Aorta (tissue), 5 donors: ENCODE measurements around the gene PACRG. TPM values are rescaled to one million over a fixed set of nuclear protein-coding genes. Genes with fewer than 3 reads are reported as not detected.

Experiments
- ATAC-seq: fragments of 200-7000 bp; cut with Tn5 transposase; one replicate; pipeline ENCODE4 v1.9.1; 2022; ENCODE audit warnings: moderate library complexity; ENCODE audit not compliant: low FRiP score
- DNase-seq, 2 donors: peaks; one replicate each; pipeline ENCODE4 v3.0.0-alpha.2; 2020
- H3K27ac ChIP-seq, 2 donors: one replicate each; pipeline ENCODE4 v1.5.1; 2013; ENCODE audit warnings: low read length in 2 of 2, mild to moderate bottlenecking in 2 of 2, moderate library complexity in 2 of 2, control low read depth in 1 of 2, inconsistent platforms in 1 of 2, low read depth in 1 of 2
- H3K27me3 ChIP-seq, 2 donors: one replicate each; pipeline ENCODE4 v1.6.1; 2013; ENCODE audit warnings: control low read depth in 1 of 2, low read length in 1 of 2, mild to moderate bottlenecking in 1 of 2, moderate library complexity in 1 of 2; ENCODE audit not compliant: insufficient read depth in 2 of 2, control insufficient read depth in 1 of 2
- H3K36me3 ChIP-seq, 2 donors: one replicate each; pipeline ENCODE4 v1.6.1; 2013; ENCODE audit warnings: control low read depth in 1 of 2, low read length in 1 of 2, mild to moderate bottlenecking in 1 of 2; ENCODE audit not compliant: insufficient read depth in 2 of 2, control insufficient read depth in 1 of 2
- H3K4me1 ChIP-seq, 2 donors: one replicate each; pipeline ENCODE4 v1.6.1; 2013; ENCODE audit warnings: low read length in 2 of 2, control low read depth in 1 of 2, mild to moderate bottlenecking in 1 of 2, moderate library complexity in 1 of 2; ENCODE audit not compliant: insufficient read depth in 2 of 2, control insufficient read depth in 1 of 2
- H3K4me3 ChIP-seq, 2 donors: one replicate each; pipeline ENCODE4 v1.5.1; 2013; ENCODE audit warnings: low read length in 2 of 2, control low read depth in 1 of 2, mild to moderate bottlenecking in 1 of 2
- H3K9me3 ChIP-seq: one replicate; pipeline ENCODE4 v1.6.1; 2013; ENCODE audit warnings: mild to moderate bottlenecking, low read length; ENCODE audit not compliant: control insufficient read depth
- WGBS, 2 donors: extraction: QIAGEN DNeasy Blood & Tissue Kit; methylation state at CpG; one replicate each; pipeline ENCODE4 v1.1.7; 2013; 5-methylcytosine and 5-hydroxymethylcytosine counted together
- intact Hi-C, 2 donors: fragments of 100-400 bp; cut with DNase I; formaldehyde crosslinking; loops; one replicate each; pipeline versions ENCODE4 v1.14.2 to v1.15.0; 2022
- polyA plus RNA-seq, 2 donors: library from polyadenylated mRNA; stranded (reverse); fragments of 200-250 nt; gene quantifications; one replicate each; pipeline ENCODE4 v1.2.3, GENCODE V29; 2013
- total RNA-seq, 2 donors: library from RNA; stranded (reverse); fragmentation: NEBNext Ultra II Directional; extraction: Animal tissue kit (Norgen Biotek cat#: 25700); gene quantifications; one replicate each; pipeline ENCODE4 v1.2.1, GENCODE V29; 2021
- donor health status: healthy with polysubstance abuse.
- donor health status: Bipolar disorder and iron deficiency.
- donor health status: DM: no; HTN: no; CAD: no.
- donor health status: DM: no; HTN: no; CAD: no.
- donor health status: DM: yes; HTN: yes; CAD: no.

Gene PACRG
- total and polyA plus RNA-seq, 4 donors: 0.26 to 2.7 (median 0.54) TPM; not detected in 1

DNA sequence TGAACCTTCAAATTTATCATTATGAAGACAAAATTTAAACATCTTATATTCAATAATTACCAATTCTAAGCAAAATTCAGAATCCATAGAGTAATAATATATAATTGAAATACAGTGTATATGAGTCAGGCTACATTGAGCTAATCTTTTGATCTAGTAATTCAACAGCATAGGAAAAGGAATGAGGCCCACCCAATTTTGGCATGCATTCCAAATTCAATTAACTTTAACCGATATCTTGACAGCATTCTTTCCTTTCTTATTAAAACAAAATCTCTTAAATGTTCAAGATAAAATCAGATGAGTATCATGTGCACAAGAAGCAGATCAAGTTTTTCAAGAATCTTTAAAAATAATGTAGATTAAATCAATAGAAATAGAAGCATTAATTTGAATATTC, 553.9 kb downstream of the PACRG start:
- intact Hi-C loops: no loop called here
- no peak overlapping the region for H3K4me3 ChIP-seq
- no peak overlapping the region for H3K27ac ChIP-seq
- ATAC-seq (no peak), DNase-seq (no peak)
- no peaks in the 10 kb centered on the region for H3K4me1 ChIP-seq
- H3K36me3 ChIP-seq: no peaks in the 10 kb centered on the region
- H3K27me3 ChIP-seq: no peaks in the 10 kb centered on the region
- 62 to 68% methylated on average over 1 of the region's 1 CpG for WGBS, 2 donors
- no peaks in the 10 kb centered on the region for H3K9me3 ChIP-seq

DNA sequence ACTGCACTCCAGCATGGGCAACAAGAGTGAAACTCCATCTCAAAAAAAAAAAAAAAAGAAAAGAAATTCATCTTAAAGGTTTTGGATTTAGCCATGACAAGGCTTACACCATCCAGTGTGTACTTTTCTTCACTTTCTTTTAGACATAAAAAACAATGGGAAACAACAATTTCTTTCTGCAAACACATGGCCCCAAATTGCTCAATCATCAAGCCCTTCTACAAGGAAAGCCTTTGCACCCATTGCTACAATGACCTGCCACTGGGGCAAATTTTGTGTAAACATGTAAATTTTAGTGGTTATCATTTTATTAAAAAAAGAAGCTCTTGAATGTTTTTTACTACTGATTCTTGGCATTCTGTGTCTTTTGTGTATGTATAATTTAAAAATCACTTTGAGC, 554.9 kb downstream of the PACRG start:
- no peaks in the 10 kb centered on the region for H3K9me3 ChIP-seq
- ATAC-seq (no peak), DNase-seq (no peak)
- H3K36me3 ChIP-seq: no peaks in the 10 kb centered on the region
- H3K4me1 ChIP-seq: no peaks in the 10 kb centered on the region
- H3K27me3 ChIP-seq: no peaks in the 10 kb centered on the region
- no peak overlapping the region for H3K27ac ChIP-seq
- intact Hi-C loops: no loop called here
- no peak overlapping the region for H3K4me3 ChIP-seq

DNA sequence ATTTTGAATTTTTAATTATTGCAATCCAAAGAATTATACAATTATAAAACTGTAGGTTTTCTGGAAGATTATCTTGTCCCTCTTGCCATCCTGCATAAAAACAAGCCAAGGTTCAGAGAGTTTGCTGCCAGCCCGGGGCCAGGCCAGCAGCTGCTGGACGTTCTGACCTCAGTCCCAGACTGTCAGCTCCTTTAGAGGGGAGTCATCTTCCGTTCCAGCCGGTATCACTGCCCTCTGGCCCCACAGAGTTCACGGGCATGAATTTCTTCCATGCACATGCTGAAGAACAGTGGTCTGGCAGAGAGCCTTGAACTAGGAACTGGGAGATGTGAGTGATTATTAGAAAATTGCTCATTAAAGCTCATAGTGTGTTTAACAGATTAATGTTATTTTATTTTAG, 556.4 kb downstream of the PACRG start:
- no peaks in the 10 kb centered on the region for H3K4me1 ChIP-seq
- no peak for DNase-seq
- H3K27me3 ChIP-seq: no peaks in the 10 kb centered on the region
- H3K9me3 ChIP-seq: no peaks in the 10 kb centered on the region
- no peak overlapping the region for H3K27ac ChIP-seq
- 69 to 71% methylated on average over 5 of the region's 5 CpGs for WGBS, 2 donors
- no peak overlapping the region for H3K4me3 ChIP-seq
- no peaks in the 10 kb centered on the region for H3K36me3 ChIP-seq
- intact Hi-C loops: no loop called here
- no peak for ATAC-seq

DNA sequence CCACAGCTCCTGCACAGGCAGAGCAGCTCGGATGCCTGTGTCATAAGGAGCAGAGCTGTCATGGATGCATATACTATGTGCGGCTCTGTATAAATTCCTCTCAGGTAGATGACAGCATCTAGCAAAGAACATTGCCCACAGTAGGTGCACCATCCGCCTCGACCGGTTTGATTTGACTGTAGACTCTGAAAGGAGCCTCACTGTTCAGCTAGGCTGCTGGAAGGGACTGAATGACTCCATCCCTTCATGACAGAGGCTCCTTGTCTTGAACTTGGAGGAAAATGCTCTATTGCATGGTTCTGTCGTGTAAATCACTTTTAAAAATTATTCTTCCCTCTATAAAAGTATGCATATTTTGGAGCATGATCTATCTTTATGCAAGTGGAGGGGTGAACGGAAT, 557.9 kb downstream of the PACRG start:
- intact Hi-C loops: no loop called here

DNA sequence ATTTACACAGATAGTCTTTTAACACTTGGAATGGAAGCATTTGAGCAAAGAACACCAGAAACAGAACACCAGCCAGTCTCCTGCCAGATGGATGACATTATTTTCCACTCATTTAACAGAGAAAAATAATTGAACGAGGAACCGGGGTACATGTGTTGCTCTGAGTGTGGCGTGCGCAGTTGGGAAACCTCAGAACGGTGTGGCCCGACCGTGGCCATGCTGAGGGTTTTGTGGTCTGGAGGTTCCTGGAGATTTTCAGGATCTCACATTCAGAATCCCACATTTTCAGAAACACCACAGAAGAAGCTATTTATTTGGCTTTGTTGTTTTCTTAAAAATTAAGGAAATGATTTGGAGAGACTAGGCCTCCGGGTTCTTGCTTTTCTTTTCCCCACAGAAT, 559.9 kb downstream of the PACRG start:
- H3K27ac ChIP-seq: no peak overlapping the region
- ATAC-seq: no peak
- H3K4me3 ChIP-seq: no peak overlapping the region
- no peak for DNase-seq
- no peaks in the 10 kb centered on the region for H3K27me3 ChIP-seq
- WGBS, 2 donors: 91 to 95% methylated on average over 8 of the region's 8 CpGs
- no peaks in the 10 kb centered on the region for H3K9me3 ChIP-seq
- H3K4me1 ChIP-seq: no peaks in the 10 kb centered on the region
- H3K36me3 ChIP-seq: no peaks in the 10 kb centered on the region
- intact Hi-C loops: no loop called here

More for the DNA sequence above, 557.9 kb downstream of the PACRG start:
- H3K36me3 ChIP-seq: no peaks in the 10 kb centered on the region
- no peaks in the 10 kb centered on the region for H3K9me3 ChIP-seq
- H3K27me3 ChIP-seq: no peaks in the 10 kb centered on the region
- no peaks in the 10 kb centered on the region for H3K4me1 ChIP-seq
- 72 to 81% methylated on average over 7 of the region's 7 CpGs for WGBS, 2 donors
- H3K27ac ChIP-seq: no peak overlapping the region
- no peak for DNase-seq
- H3K4me3 ChIP-seq: no peak overlapping the region
- no peak for ATAC-seq

DNA sequence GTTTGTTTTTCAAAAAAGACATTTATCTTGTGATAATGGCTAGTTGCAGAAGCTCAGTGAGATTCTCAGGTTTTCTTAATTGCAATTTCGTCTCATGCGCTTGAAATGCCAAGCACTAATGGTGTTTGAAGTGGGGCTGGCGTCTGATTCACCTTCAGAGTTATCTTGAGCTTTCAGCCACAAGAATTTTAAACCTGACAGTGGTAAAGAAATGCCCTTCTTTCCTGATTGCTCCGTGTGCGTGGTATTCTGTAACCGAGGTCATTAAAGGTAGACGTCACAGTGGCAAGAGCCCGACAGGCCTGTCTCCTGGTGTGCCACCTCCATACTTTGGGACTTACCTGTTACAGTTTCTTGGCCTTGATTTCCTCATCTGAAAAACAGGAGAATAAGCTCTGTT, 560.3 kb downstream of the PACRG start:
- H3K27me3 ChIP-seq: no peaks in the 10 kb centered on the region
- no peaks in the 10 kb centered on the region for H3K9me3 ChIP-seq
- WGBS, 2 donors: 92 to 95% methylated on average over 8 of the region's 8 CpGs
- intact Hi-C loops: no loop called here
- no peak overlapping the region for H3K4me3 ChIP-seq
- H3K4me1 ChIP-seq: no peaks in the 10 kb centered on the region
- ATAC-seq: no peak
- no peak for DNase-seq
- no peak overlapping the region for H3K27ac ChIP-seq
- no peaks in the 10 kb centered on the region for H3K36me3 ChIP-seq

DNA sequence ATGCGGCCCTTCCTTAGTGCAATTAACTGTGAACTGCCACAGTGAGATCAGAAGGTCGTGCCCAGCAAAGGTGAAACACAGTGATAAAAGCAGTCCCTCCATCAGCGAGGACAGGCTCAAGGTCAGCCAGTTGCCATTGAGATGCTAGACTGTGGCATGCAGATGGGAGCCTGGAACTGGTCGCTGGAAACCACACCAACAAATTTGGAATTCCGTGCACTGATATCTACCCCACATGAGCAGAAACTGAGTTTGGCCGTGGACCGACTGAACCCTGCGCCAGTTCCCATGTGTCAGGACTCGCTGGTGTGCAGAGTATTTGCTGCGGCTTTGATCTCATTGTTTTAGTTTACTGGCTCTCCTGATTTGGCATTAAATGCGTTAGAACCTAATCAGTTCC, 561.1 kb downstream of the PACRG start:
- Histone ChIP-seq H3K9me3 (no peaks in the 10 kb centered on the region), H3K27me3 (no peaks in the 10 kb centered on the region), H3K4me3 (no peak overlapping the region), H3K36me3 (no peaks in the 10 kb centered on the region), H3K4me1 (no peaks in the 10 kb centered on the region), H3K27ac (no peak overlapping the region)
- intact Hi-C loops: no loop called here
- DNase-seq: no peak
- 89 to 93% methylated on average over 11 of the region's 11 CpGs for WGBS, 2 donors
- ATAC-seq: no peak

DNA sequence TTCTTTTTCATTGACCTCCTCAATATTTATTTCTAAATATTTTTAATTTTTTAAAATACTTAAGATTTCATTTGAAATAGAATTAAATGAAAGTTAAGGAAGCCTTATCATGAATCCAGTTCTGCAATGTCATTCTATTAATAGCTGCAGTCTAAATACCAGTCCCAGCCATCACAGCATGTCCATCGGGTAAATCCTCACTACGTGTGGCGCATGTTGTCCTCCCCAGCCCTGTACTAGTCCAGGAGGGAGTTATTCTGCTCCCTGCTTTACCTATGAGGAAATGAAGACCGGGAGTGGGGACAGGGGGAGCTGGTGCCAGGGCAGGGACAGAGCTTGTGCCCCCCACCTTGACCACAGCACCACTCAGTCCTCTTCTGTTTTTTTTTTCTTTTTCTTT, 561.7 kb downstream of the PACRG start:
- intact Hi-C loops: no loop called here
- no peaks in the 10 kb centered on the region for H3K9me3 ChIP-seq
- WGBS, 2 donors: 76 to 77% methylated on average over 4 of the region's 4 CpGs
- H3K36me3 ChIP-seq: no peaks in the 10 kb centered on the region
- H3K4me3 ChIP-seq: no peak overlapping the region
- H3K27ac ChIP-seq: no peak overlapping the region
- H3K4me1 ChIP-seq: no peaks in the 10 kb centered on the region
- H3K27me3 ChIP-seq: no peaks in the 10 kb centered on the region
- ATAC-seq (no peak), DNase-seq (no peak)

DNA sequence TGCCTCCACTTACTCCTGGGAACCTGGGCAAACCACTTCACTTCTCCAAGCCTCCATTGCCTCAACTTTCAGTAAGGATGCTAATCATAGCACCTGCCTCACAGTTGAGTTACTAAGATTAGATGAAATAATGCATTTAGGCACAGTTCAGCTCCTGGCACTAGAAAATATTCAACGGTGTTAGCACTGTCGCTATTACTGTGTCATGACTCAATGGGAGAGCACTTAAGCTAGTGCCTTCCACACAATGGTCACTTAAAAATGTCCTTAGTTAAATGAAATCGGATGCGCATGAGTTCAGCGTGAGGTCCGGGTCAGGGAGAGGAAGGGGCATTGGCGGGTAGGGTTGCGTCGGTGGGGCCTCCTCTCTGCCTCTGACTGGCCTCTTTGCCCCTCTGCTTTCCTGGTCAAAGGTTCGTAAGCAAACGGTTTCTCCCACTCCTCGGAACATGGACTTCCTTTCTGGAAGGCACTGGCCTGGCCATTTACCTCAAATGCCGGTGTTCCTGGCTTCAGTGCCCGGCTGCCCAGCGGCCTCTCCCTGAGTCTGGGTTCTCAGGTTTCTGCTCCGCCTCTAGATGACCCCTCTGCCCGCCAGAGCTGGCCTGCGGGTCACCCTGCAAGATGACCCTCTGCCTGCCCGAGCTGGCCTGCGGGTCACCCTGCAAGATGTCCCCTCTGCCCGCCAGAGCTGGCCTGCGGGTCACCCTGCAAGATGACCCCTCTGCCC, 562.9 kb downstream of the PACRG start:
- no peak for ATAC-seq
- Histone ChIP-seq H3K9me3 (no peaks in the 10 kb centered on the region), H3K4me3 (no peak overlapping the region), H3K27me3 (no peaks in the 10 kb centered on the region), H3K27ac (no peak overlapping the region), H3K4me1 (no peaks in the 10 kb centered on the region), H3K36me3 (no peaks in the 10 kb centered on the region)
- intact Hi-C loops: no loop called here
- 88 to 90% methylated on average over 22 of the region's 22 CpGs for WGBS, 2 donors
- DNase-seq: no peak
